ENCODE measurements around the gene FBXO3. TPM values are rescaled to one million over a fixed set of nuclear protein-coding genes. Genes with fewer than 3 reads are reported as not detected.

The FBXO3 gene
- total and polyA plus RNA-seq, 2 of the 8 experiments (the other 6 are each of a cell fraction or from before 2014, with no cell fraction given): 15.9 to 25.7 TPM

DNA sequence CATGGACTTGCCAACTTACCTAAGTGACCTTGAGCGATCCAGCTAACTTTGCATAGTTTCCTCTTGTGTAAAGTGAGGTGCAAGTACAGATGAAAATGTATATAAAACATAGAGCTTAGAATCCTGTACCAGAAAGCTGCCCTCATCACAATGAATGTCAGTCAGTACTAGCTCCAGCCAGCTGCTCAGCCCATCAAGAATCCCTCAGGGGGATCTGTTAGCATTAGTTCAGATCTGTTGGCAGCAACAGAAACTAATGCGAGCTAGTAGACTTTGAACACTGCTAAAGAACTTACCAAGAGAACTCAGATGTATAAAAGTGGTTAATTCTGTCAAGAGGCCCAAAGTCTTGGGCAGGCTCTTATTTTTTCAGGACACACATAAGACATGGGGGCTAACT is 67.4 kb downstream of the FBXO3 start (continued):
- TF ChIP-seq CHD7 (IDR thresholded peaks at IDR 0.05; ENCODE audit: insufficient replicate concordance, low read length) (no peak), CHD2 (IDR thresholded peaks at IDR 0.05; ENCODE audit: low read length) (no peak), POU5F1 (IDR thresholded peaks at IDR 0.05; ENCODE audit: low read depth, low read length) (no peak), RNF2 (IDR thresholded peaks at IDR 0.05; ENCODE audit: borderline replicate concordance, low read depth, low read length, missing control alignments, poor library complexity, severe bottlenecking) (no peak), USF2 (IDR thresholded peaks at IDR 0.05; ENCODE audit: low read length) (no peak)

Measured in H1 (cell line).